GM12892 (cell line): Measurements from ENCODE around the gene BSPRY. TPM values are rescaled to one million over a fixed set of nuclear protein-coding genes. Genes with fewer than 3 reads are reported as not detected.
A peak's percentile ranks its signal among the peaks of the same experiment; 100 is the strongest.

Experiments
- DNase-seq: peaks from one replicate; pipeline ENCODE4 v3.0.0; 2011; ENCODE audit not compliant: insufficient read length
- FAIRE-seq: peaks from 2 replicates; lab custom pipeline; 2011; peaks lifted over from hg19 to GRCh38; lab: Jason Lieb, UNC
- POLR2A ChIP-seq: IDR thresholded peaks from 2 replicates; pipeline ENCODE4 v1.6.1; 2011; ENCODE audit warnings: low read depth, low read length, control low read depth
- POLR2AphosphoS5 ChIP-seq: IDR thresholded peaks from 2 replicates; pipeline ENCODE4 v1.6.1; 2011; ENCODE audit warnings: low read depth, low read length, control low read depth
- TAF1 ChIP-seq: IDR thresholded peaks from 2 replicates; pipeline ENCODE4 v1.6.1; 2011; ENCODE audit warnings: low read depth, mild to moderate bottlenecking, control low read depth, low read length, borderline replicate concordance
- polyA plus RNA-seq: library from polyadenylated mRNA; unstranded; fragments of >200 nt; gene quantifications from one replicate; pipeline ENCODE4 v1.2.1, GENCODE V29; 2012; ENCODE audit warnings: missing spikeins, inconsistent platforms; ENCODE audit not compliant: missing spikeins

BSPRY gene
- polyA plus RNA-seq = 1.4 TPM

GRCh38 chr9:113349445-113350094 is at the start of gene BSPRY:
Gene BSPRY (plus strand): TSS chr9:113349541. CDS start chr9:113349580, 39 bp downstream.
- DNase-seq (peak; percentile 46), FAIRE-seq (no peak)
- TF ChIP-seq TAF1 (no peak), POLR2AphosphoS5 (no peak), POLR2A (no peak)

GRCh38 chr9:113299800-113300292 is 49.5 kb upstream of the BSPRY start:
- FAIRE-seq (no peak), DNase-seq (no peak)
- TF ChIP-seq POLR2AphosphoS5 (no peak), TAF1 (no peak), POLR2A (no peak)

GRCh38 chr9:113301548-113301947 is 47.8 kb upstream of the BSPRY start:
- TF ChIP-seq POLR2AphosphoS5 = no peak
- TF ChIP-seq POLR2A = no peak
- no peak for TF ChIP-seq TAF1
- no peak for FAIRE-seq
- no peak for DNase-seq

GRCh38 chr9:113302792-113303418 is 46.4 kb upstream of the BSPRY start, which contains the start of gene RNF183:
Gene RNF183 (minus strand): TSS chr9:113303376. CDS start chr9:113298184, 5,192 bp downstream.
- no peak for FAIRE-seq
- DNase-seq = no peak
- TF ChIP-seq TAF1 = no peak
- no peak for TF ChIP-seq POLR2AphosphoS5
- no peak for TF ChIP-seq POLR2A

GRCh38 chr9:113306566-113306965 is 42.8 kb upstream of the BSPRY start:
- FAIRE-seq = no peak
- no peak for DNase-seq
- no peak for TF ChIP-seq TAF1
- no peak for TF ChIP-seq POLR2A
- TF ChIP-seq POLR2AphosphoS5 = no peak

GRCh38 chr9:113307396-113307975 is 41.9 kb upstream of the BSPRY start:
- TF ChIP-seq POLR2AphosphoS5 (no peak), POLR2A (no peak), TAF1 (no peak)
- FAIRE-seq (no peak), DNase-seq (no peak)

- TF ChIP-seq POLR2A (no peak), TAF1 (no peak)
- FAIRE-seq = no peak
- no peak for DNase-seq
Measured at GRCh38 chr9:113309204-113309813, 40.0 kb upstream of the BSPRY start.

- DNase-seq = no peak
- FAIRE-seq = no peak
- TF ChIP-seq POLR2A (no peak), POLR2AphosphoS5 (no peak), TAF1 (no peak)
Measured at GRCh38 chr9:113310538-113310937, 38.8 kb upstream of the BSPRY start.

- no peak for FAIRE-seq
- no peak for DNase-seq
- TF ChIP-seq POLR2AphosphoS5 (no peak), TAF1 (no peak), POLR2A (no peak)
Measured at GRCh38 chr9:113311961-113312360, 37.4 kb upstream of the BSPRY start.

- TF ChIP-seq TAF1 (no peak), POLR2A (no peak), POLR2AphosphoS5 (no peak)
- DNase-seq (no peak), FAIRE-seq (no peak)
Measured at GRCh38 chr9:113313261-113313660, 36.1 kb upstream of the BSPRY start.

GRCh38 chr9:113315231-113315630 is 34.1 kb upstream of the BSPRY start:
- no peak for TF ChIP-seq TAF1
- no peak for TF ChIP-seq POLR2A
- no peak for TF ChIP-seq POLR2AphosphoS5
- DNase-seq = no peak
- FAIRE-seq = no peak

GRCh38 chr9:113316030-113316429 is 33.3 kb upstream of the BSPRY start:
- TF ChIP-seq TAF1 (no peak), POLR2AphosphoS5 (no peak), POLR2A (no peak)
- no peak for DNase-seq
- FAIRE-seq = no peak
